ENCODE results near the gene PRKCD.

DNA sequence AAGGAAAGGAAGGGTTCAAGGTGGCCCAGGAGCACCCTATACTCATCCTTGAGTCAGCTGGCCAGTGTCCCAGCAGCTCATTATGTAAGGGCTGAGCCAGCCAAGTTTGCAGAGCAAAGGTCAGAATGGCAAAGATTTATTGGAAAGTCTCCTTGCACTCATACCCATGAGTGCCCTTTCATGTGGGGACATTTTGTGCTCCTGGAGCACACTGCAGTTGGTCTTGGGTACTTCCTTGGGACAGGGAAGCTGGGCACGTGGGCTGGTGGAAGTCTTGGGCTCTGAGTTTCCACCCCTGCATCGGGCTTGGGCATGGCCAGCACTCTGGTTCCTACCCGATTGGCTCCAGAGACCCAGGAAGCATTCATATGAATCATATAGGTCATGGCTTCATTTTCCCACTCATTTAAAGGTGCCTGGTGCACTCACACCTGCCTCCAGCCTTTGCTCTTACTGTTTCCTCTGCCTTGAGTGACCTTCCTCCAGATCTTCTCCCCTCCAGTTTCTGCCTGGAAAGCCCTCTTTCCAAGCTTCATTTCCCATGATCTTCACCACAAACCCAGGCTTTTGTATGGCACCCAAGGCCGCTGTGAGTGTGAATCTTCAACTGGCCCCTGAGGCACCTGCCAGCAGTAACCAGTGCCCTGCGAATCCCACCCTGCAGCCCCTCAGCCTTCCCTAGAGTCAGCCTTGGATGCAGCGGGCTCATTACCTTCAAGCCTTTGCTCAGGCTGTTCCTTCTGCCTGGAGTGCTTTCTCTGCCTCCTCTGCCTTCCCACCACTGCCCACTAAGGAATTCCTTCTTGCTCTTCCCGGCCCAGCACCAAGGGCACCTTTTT is 10.5 kb upstream of the PRKCD start:
- TF ChIP-seq ZFP3 (CRISPR knock-in tag; IDR thresholded peaks at IDR 0.05) (no peak), SNAI2 (CRISPR knock-in tag; IDR thresholded peaks at IDR 0.05) (no peak), ESRRG (CRISPR knock-in tag; IDR thresholded peaks at IDR 0.05) (no peak), TCF4 (CRISPR knock-in tag; IDR thresholded peaks at IDR 0.05; ENCODE audit: borderline replicate concordance) (no peak), ZFP30 (CRISPR knock-in tag; IDR thresholded peaks at IDR 0.05) (no peak), OSR1 (CRISPR knock-in tag; IDR thresholded peaks at IDR 0.05) (no peak), ZNF8 (CRISPR knock-in tag; IDR thresholded peaks at IDR 0.05) (no peak), CSDC2 (CRISPR knock-in tag; IDR thresholded peaks at IDR 0.05) (no peak), ZNF70 (CRISPR knock-in tag; IDR thresholded peaks at IDR 0.05) (no peak), ARNTL (CRISPR knock-in tag; IDR thresholded peaks at IDR 0.05; ENCODE audit: borderline replicate concordance, low read depth) (no peak)
- TF ChIP-seq, protein P1, sequence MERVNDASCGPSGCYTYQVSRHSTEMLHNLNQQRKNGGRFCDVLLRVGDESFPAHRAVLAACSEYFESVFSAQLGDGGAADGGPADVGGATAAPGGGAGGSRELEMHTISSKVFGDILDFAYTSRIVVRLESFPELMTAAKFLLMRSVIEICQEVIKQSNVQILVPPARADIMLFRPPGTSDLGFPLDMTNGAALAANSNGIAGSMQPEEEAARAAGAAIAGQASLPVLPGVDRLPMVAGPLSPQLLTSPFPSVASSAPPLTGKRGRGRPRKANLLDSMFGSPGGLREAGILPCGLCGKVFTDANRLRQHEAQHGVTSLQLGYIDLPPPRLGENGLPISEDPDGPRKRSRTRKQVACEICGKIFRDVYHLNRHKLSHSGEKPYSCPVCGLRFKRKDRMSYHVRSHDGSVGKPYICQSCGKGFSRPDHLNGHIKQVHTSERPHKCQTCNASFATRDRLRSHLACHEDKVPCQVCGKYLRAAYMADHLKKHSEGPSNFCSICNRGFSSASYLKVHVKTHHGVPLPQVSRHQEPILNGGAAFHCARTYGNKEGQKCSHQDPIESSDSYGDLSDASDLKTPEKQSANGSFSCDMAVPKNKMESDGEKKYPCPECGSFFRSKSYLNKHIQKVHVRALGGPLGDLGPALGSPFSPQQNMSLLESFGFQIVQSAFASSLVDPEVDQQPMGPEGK (CRISPR knock-in tag; IDR thresholded peaks at IDR 0.05; ENCODE audit: borderline replicate concordance), result no peak
- TF ChIP-seq, protein P2, sequence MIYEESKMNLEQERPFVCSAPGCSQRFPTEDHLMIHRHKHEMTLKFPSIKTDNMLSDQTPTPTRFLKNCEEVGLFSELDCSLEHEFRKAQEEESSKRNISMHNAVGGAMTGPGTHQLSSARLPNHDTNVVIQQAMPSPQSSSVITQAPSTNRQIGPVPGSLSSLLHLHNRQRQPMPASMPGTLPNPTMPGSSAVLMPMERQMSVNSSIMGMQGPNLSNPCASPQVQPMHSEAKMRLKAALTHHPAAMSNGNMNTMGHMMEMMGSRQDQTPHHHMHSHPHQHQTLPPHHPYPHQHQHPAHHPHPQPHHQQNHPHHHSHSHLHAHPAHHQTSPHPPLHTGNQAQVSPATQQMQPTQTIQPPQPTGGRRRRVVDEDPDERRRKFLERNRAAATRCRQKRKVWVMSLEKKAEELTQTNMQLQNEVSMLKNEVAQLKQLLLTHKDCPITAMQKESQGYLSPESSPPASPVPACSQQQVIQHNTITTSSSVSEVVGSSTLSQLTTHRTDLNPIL (CRISPR knock-in tag; IDR thresholded peaks at IDR 0.05; ENCODE audit: low read depth), result no peak
- TF ChIP-seq, protein P3, sequence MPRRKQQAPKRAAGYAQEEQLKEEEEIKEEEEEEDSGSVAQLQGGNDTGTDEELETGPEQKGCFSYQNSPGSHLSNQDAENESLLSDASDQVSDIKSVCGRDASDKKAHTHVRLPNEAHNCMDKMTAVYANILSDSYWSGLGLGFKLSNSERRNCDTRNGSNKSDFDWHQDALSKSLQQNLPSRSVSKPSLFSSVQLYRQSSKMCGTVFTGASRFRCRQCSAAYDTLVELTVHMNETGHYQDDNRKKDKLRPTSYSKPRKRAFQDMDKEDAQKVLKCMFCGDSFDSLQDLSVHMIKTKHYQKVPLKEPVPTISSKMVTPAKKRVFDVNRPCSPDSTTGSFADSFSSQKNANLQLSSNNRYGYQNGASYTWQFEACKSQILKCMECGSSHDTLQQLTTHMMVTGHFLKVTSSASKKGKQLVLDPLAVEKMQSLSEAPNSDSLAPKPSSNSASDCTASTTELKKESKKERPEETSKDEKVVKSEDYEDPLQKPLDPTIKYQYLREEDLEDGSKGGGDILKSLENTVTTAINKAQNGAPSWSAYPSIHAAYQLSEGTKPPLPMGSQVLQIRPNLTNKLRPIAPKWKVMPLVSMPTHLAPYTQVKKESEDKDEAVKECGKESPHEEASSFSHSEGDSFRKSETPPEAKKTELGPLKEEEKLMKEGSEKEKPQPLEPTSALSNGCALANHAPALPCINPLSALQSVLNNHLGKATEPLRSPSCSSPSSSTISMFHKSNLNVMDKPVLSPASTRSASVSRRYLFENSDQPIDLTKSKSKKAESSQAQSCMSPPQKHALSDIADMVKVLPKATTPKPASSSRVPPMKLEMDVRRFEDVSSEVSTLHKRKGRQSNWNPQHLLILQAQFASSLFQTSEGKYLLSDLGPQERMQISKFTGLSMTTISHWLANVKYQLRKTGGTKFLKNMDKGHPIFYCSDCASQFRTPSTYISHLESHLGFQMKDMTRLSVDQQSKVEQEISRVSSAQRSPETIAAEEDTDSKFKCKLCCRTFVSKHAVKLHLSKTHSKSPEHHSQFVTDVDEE (CRISPR knock-in tag; IDR thresholded peaks at IDR 0.05), result no peak
- TF ChIP-seq, protein P4, sequence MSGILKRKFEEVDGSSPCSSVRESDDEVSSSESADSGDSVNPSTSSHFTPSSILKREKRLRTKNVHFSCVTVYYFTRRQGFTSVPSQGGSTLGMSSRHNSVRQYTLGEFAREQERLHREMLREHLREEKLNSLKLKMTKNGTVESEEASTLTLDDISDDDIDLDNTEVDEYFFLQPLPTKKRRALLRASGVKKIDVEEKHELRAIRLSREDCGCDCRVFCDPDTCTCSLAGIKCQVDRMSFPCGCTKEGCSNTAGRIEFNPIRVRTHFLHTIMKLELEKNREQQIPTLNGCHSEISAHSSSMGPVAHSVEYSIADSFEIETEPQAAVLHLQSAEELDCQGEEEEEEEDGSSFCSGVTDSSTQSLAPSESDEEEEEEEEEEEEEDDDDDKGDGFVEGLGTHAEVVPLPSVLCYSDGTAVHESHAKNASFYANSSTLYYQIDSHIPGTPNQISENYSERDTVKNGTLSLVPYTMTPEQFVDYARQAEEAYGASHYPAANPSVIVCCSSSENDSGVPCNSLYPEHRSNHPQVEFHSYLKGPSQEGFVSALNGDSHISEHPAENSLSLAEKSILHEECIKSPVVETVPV (CRISPR knock-in tag; IDR thresholded peaks at IDR 0.05), result no peak

All from SK-N-SH treated with all-trans-retinoic acid at 6 μM for 48 hours (cell line).